ENCODE results near the gene LMO1. TPM values are rescaled to one million over a fixed set of nuclear protein-coding genes. Genes with fewer than 3 reads are reported as not detected.

The LMO1 gene
- total RNA-seq, 1 donor from 2014 or later, result 2.6 TPM

- intact Hi-C loops (cut with micrococcal nuclease), result no loop called here
- DNase-seq, result peak; percentile 13
- no peak for ATAC-seq
These were observed 12.6 kb downstream of the LMO1 start for GRCh38 chr11:8250981-8251615.

DNA sequence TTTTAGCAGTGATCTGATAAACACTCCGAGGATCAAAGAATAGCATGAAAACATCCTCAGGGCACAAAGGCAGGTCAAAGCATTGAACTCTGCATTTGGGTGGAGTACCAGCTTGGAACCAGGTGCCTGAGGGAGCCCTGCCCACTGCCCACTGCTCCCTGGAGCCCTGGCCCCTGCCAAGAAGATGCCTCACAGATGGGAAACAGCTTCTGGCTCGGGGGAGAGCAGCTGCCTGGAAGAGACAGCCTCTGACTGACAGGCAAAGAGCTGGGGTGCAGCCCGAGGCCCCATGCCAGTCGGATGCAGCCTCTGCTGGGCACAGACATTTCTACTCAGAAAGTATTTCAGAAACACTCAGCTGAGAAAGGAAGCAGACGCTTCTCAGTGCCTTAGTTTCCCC is 13.2 kb downstream of the LMO1 start:
- no peak for ATAC-seq
- DNase-seq, result no peak
- intact Hi-C loops (cut with micrococcal nuclease), result no loop called here

DNA sequence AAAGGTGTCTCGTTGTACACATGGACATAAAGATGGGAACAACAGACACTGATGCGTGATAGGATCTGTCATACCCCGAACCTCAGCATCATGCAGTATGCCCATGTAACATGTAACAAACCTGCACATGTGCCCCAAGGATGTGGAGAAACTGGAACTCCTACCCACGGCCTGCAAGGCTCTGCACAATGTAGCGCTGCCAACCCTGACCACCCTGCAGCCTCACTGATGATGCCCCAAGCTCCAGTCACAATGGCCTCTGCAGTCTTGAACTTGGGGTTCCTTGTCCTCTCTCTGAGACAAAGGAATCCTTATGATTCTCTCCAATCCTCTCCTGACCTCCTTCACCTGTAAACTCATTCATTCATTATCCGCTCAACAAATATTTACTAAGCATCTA is 14.2 kb downstream of the LMO1 start:
- no peak for DNase-seq
- intact Hi-C loops (cut with micrococcal nuclease), result no loop called here
- no peak for ATAC-seq

GRCh38 chr11:8248786-8249185 is 14.9 kb downstream of the LMO1 start:
- DNase-seq (no peak), ATAC-seq (no peak)
- intact Hi-C loops (cut with micrococcal nuclease), result no loop called here

DNA sequence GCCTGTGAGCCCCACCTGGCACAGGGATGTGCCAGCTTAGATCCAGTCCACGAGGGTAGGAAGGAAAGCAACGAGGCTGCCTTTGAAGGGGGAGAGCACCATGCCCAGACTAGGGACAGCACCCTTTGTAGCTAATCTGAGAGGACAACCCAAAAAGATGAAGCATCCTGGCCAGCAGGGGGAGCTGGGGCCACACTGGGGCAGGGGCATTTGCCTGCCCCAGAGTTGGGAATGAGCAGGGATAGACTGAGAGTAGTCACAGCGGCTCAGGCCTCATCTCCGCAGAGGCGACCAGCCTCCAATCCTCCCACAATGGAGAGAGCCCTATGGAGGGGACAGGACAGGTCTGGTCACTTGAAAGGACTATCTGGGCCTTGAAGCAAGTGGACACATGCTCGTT is 16.4 kb downstream of the LMO1 start:
- intact Hi-C loops (cut with micrococcal nuclease), result no loop called here
- DNase-seq (peak; percentile 42), ATAC-seq (peak; percentile 33)

DNA sequence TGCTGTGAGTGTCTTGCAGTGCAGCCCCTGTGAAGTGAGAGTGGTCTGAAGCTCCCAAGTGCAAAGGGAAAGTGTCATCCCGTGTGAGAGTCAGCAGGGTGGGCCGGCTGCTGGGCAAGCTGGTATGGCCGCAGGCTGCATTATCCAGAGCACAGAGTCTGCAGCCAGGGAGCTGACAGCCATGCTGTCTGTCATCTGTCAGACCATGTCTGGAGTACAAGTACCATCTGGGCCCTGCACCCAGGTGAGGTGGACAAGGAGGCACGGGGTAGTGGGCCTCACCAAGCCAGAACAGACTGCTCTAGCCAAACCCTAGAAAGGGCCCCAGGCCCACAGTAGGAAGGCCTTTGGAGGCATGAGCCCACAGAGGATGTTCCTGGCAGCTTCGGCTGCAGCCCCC is 20.2 kb downstream of the LMO1 start:
- ATAC-seq (no peak), DNase-seq (peak; percentile 10)
- intact Hi-C loops (cut with micrococcal nuclease), result no loop called here

- DNase-seq, result no peak
- intact Hi-C loops (cut with micrococcal nuclease), result no loop called here
- no peak for ATAC-seq
These were observed 21.0 kb downstream of the LMO1 start for GRCh38 chr11:8242499-8243280.

DNA sequence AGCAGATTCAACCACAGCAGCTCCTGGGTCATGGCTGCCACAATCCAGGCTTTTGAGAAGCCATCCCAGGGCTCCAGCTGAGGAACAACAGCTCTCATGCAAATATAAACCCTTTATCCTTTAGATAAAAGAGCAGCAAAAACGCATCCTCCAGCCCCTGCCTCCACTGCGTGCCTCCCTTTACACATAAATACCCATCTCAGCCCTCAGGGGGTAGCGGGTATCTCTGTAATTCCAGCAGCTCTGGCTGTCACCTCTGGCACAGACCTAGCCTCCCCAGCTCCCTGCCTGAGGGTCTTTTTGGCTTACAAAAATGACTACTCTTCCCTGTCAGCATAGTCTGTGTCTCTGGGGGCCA is 21.6 kb downstream of the LMO1 start:
- DNase-seq, result no peak
- intact Hi-C loops (cut with micrococcal nuclease), result no loop called here
- no peak for ATAC-seq

DNA sequence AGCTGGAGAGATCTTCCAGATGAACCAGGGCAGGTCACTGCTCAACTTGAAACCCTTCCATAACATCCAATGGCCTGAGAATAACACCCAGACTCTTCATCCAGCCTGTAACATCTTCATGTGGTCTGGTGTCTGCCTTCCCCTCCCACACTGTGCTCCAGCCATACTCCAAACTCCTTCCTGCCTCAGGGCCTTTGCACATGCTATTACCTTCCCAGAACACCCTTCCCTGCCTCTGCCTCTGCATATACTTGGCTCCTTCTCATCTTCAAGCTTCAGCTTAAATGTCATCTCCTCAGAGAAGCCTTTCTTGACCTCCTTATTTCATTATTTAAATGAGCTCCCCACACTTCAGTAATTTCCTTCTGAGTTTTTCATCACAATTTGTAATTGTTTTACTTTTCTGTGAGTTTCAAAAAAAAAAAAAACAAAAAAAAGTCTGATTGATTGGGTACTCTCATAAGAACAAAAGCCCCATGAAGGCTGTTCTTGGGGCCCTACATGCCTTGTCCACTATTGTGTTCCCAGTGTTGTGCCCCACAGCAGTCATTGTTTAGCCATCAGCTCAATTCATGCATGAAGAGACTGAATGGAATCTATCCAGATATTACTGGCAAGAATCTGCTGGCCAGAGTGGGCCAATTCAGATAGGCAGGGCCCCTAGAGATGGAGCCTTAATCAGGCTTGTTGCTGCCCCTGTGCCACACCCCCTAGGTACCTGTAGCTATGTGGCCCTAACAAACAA is 22.1 kb downstream of the LMO1 start:
- intact Hi-C loops (cut with micrococcal nuclease), result no loop called here
- DNase-seq (no peak), ATAC-seq (no peak)

GRCh38 chr11:8239536-8240228 is 24.0 kb downstream of the LMO1 start:
- ATAC-seq (no peak), DNase-seq (peak; percentile 12)
- intact Hi-C loops (cut with micrococcal nuclease), result no loop called here

GRCh38 chr11:8239040-8239439 is 24.6 kb downstream of the LMO1 start:
- intact Hi-C loops (cut with micrococcal nuclease), result no loop called here
- DNase-seq (peak; percentile 7), ATAC-seq (no peak)

DNA sequence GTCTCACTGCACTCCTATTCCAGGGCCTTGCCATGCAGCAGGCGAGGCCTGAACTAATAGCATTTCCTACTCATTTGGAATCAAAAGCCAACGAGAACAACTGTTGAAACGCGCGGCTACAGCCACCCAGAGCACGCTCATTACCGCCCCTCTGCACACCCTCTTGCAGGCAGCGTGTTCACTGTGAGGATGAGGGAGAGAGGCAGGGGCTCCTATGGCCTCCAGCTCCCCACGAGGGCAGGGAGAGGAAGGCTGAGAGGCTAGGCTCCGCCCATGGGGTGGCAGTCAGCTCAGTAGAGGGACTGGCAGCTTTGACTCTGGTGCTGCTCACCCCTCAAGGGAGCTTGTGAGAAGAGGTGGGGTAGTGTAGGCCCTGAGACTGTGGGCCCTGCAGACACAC is 26.2 kb downstream of the LMO1 start:
- intact Hi-C loops (cut with micrococcal nuclease), result no loop called here
- peak; percentile 7 for DNase-seq
- no peak for ATAC-seq

DNA sequence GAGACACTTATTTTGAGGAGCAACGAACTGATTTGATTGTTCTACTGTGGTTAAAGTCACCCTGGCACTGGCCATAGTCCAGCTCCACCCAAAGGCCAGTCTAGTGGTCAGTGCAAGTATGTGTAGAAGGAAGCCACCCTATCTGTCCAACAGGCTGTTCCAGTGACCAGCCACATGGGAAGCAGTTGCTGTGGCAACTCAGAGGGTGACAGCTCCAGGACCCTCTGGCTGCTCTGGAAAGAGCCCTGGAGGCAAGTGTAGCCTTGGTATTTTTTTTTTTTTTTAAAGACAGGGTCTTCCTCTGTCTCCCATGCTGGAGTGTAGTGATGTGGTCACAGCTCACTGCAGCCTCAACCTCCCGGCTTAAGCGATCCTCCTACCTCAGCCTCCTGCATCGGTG is 27.8 kb downstream of the LMO1 start:
- intact Hi-C loops (cut with micrococcal nuclease), result no loop called here
- DNase-seq (no peak), ATAC-seq (no peak)

DNA sequence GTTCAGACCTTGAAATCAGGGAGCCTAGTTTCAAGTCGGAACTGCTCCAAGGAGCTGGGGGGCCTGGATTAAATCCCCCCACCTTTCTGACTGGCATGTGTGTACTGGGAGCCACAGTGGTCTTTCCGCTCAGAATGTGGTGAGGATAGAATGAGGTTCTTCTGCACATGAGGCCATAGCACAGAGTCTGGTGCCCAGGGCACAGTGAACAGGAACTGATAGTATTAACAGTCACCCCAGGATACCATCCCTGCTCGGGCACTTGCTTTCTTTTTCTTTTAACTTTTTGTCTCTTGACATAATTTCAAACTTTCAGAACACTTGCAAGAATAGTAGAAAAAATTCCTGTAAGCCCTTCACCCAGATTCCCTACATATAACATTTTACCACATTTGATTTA is 28.8 kb downstream of the LMO1 start:
- intact Hi-C loops (cut with micrococcal nuclease), result no loop called here
- no peak for DNase-seq
- ATAC-seq, result no peak

DNA sequence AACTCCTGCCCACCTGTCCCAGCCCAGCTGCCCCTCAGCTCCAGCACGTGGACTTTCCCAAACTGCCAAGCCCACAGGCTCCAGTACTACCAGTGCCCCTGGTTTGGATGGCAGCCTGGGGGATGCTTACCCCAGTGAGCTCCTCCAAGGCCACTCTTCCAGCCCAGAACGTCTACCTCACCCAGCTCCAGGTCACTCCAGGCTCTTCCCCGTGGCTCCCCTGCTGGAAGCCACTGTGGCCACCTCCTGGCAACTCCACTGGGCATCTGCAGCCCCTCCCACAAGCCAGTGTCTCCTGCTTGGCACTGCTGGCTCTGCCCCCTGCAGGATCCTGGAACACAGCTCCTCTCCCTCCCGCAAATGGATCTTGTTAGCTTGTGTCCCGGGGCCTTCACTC is 29.3 kb downstream of the LMO1 start:
- ATAC-seq (peak; percentile 39), DNase-seq (no peak)
- intact Hi-C loops (cut with micrococcal nuclease), result no loop called here

- DNase-seq, result no peak
These were observed 29.8 kb downstream of the LMO1 start for GRCh38 chr11:8233691-8234424.

DNA sequence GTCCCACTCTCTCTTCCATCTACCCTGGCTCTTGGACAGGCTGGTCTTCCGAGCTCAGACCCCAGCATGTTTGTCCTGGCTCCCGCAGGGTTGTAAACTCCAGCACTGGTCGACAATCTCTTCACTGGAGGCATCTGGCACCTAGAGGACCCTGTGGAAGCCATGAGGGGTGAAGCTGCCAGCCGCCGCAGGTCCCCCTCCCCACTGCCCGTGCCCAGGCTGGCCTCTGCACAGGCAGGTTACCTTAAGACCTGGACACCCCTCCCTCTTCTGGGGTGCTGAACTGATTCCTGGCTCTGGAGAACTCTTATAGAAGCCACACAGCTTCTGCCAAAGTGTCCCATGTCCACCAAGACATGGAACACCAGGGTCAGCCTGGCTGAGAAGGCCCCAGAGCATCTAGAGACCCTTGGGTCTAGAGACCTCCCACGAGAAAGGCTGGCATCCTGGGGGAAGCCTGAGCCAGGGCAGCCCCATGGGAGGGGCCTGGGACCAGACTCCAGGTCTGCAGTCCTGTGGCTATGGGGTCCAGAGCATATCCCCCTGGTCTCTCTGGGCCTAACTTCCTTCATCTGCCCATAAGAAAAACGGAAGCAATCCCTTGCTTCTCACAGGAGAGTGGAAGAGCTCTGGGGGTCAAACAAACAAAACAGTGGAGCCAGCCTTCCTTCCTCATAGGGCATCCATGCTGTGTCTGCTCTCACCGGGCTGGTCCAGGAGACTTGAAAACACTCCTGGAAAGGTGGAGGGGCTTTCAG is 30.6 kb downstream of the LMO1 start:
- ATAC-seq, result no peak
- intact Hi-C loops (cut with micrococcal nuclease), result no loop called here
- no peak for DNase-seq

More at GRCh38 chr11:8233691-8234424, 29.8 kb downstream of the LMO1 start:
- intact Hi-C loops (cut with micrococcal nuclease), result no loop called here
- peak; percentile 80 for ATAC-seq

- intact Hi-C loops (cut with micrococcal nuclease), result no loop called here
These were observed 31.3 kb downstream of the LMO1 start for GRCh38 chr11:8232414-8232813.

GRCh38 chr11:8231979-8232378 is 31.7 kb downstream of the LMO1 start:
- DNase-seq, result no peak
- intact Hi-C loops (cut with micrococcal nuclease), result no loop called here
- no peak for ATAC-seq

More at GRCh38 chr11:8232414-8232813, 31.3 kb downstream of the LMO1 start:
- ATAC-seq, result no peak
- DNase-seq, result no peak

All from left ventricle myocardium superior (tissue), 1 donor.